Right cardiac atrium (tissue), 5 donors: ENCODE measurements around the gene OTUD6A. TPM values are rescaled to one million over a fixed set of nuclear protein-coding genes. Genes with fewer than 3 reads are reported as not detected.
"Not testable (repeated sequence)": the region's sequence is repeated elsewhere in the genome, so short reads cannot be mapped to it uniquely, and the experiment has no call there.

ENCODE experiments used
- ATAC-seq, 2 donors: fragments of 200-7000 bp; cut with Tn5 transposase; one replicate each; pipeline versions ENCODE4 v1.8.0 to v1.9.1; 2020; ENCODE audit warnings: moderate library complexity in 2 of 2, mild to moderate bottlenecking in 1 of 2
- DNase-seq, 3 donors: peaks; one replicate each; pipeline ENCODE4 v3.0.0-alpha.2; 2020
- H3K27ac ChIP-seq: one replicate; pipeline ENCODE4 v1.5.1; 2013; ENCODE audit warnings: mild to moderate bottlenecking, low read length, control low read depth, moderate library complexity
- H3K27me3 ChIP-seq: one replicate; pipeline ENCODE4 v1.6.1; 2013; ENCODE audit not compliant: control insufficient read depth, insufficient read depth
- H3K4me1 ChIP-seq: one replicate; pipeline ENCODE4 v1.6.1; 2013; ENCODE audit warnings: low read length; ENCODE audit not compliant: control insufficient read depth, insufficient read depth
- H3K4me3 ChIP-seq: one replicate; pipeline ENCODE4 v1.5.1; 2013; ENCODE audit warnings: low read length, control low read depth
- H3K9me3 ChIP-seq: one replicate; pipeline ENCODE4 v1.6.1; 2013; ENCODE audit warnings: low read length; ENCODE audit not compliant: control insufficient read depth
- WGBS: extraction: QIAGEN DNeasy Blood & Tissue Kit; methylation state at CpG from one replicate; pipeline ENCODE4 v1.1.7; 2013; 5-methylcytosine and 5-hydroxymethylcytosine counted together
- intact Hi-C, 4 donors: fragments of 100-400 bp; cut with DNase I; formaldehyde crosslinking; loops; one replicate each; pipeline versions ENCODE4 v1.11.0 to v1.14.0; 2022 to 2023
- microRNA-seq, 2 donors: library from miRNA; unstranded; fragments of <30 nt; microRNA quantifications; one replicate each; pipeline ENCODE4 v1.2.0, GENCODE V29; 2020 to 2021
- polyA plus RNA-seq: library from polyadenylated mRNA; stranded (reverse); fragments of 200-250 nt; gene quantifications from one replicate; pipeline ENCODE4 v1.2.3, GENCODE V29; 2013
- total RNA-seq, 4 donors: library from RNA; stranded (reverse); fragmentation: NEBNext Ultra II Directional; extraction: Animal tissue kit (Norgen Biotek cat#: 25700); gene quantifications; one replicate each; pipeline ENCODE4 v1.2.1, GENCODE V29; 2021
- donor health status: healthy with polysubstance abuse.
- donor health status: DM: no; HTN: yes; CAD: no.
- donor health status: DM: no; HTN: no; CAD: no.
- donor health status: DM: no; HTN: yes; CAD: no; lungs with severe emphysema.
- donor health status: DM: yes; HTN: yes; CAD: no.

OTUD6A gene
- total and polyA plus RNA-seq, 5 donors: not detected

- peak in 1 of 2 donors; percentile 37 for ATAC-seq
- intact Hi-C loops: no loop called here
Observed at GRCh38 chrX:70087857-70088630, 25.8 kb downstream of the OTUD6A start.

DNA sequence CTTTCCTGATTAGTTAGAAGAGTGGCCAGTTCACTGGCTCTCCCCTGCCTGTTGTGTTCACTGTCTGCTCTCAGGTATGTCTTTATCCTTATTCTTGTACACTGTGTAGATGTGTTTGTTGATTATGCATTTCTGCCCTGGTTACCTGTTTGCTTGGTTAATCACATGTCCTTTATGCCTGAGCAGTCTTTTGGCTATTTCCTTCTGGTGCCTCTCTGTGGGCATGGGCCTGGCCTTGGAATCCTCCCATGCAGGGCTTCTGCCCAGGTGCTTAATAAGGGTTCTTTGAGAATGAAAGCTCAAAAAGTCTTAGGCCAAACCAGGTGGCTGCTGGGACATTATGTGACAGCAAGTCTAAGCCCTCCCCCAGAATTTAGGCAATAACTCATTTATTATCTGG lies 26.5 kb downstream of the OTUD6A start:
- DNase-seq (no peak), ATAC-seq (no peak)
- intact Hi-C loops: no loop called here
- Histone ChIP-seq H3K27ac (no peak overlapping the region), H3K27me3 (no peaks in the 10 kb centered on the region), H3K9me3 (no peaks in the 10 kb centered on the region), H3K4me1 (peaks cover 6% of the 10 kb centered on the region), H3K4me3 (no peak overlapping the region)

More at GRCh38 chrX:70087857-70088630, 25.8 kb downstream of the OTUD6A start:
- H3K27me3 ChIP-seq: no peaks in the 10 kb centered on the region
- 27% methylated on average over 11 of the region's 11 CpGs for WGBS
- no peak overlapping the region for H3K4me3 ChIP-seq
- peak overlapping the region; percentile 83 for H3K27ac ChIP-seq
- no peaks in the 10 kb centered on the region for H3K9me3 ChIP-seq
- H3K4me1 ChIP-seq: peaks cover 6% of the 10 kb centered on the region
- no peak for DNase-seq

GRCh38 chrX:70089604-70090297 lies 27.5 kb downstream of the OTUD6A start:
- DNase-seq (no peak), ATAC-seq (no peak)
- H3K27me3 ChIP-seq: no peaks in the 10 kb centered on the region
- H3K27ac ChIP-seq: no peak overlapping the region
- WGBS: 26% methylated on average over 1 of the region's 1 CpG
- intact Hi-C loops: loop anchor here in 2 of 4 donors (10.0 kb wide), 2 partner anchors 555 to 595 kb away; no protein-coding TSS in a partner anchor
- no peak overlapping the region for H3K4me3 ChIP-seq
- peaks cover 6% of the 10 kb centered on the region for H3K4me1 ChIP-seq
- no peaks in the 10 kb centered on the region for H3K9me3 ChIP-seq

GRCh38 chrX:70092247-70092646 lies 30.0 kb downstream of the OTUD6A start:
- Histone ChIP-seq H3K4me1 (peaks cover 6% of the 10 kb centered on the region), H3K27me3 (no peaks in the 10 kb centered on the region), H3K9me3 (no peaks in the 10 kb centered on the region), H3K27ac (no peak overlapping the region), H3K4me3 (no peak overlapping the region)
- DNase-seq (no peak), ATAC-seq (no peak)
- WGBS: 76% methylated on average over 4 of the region's 4 CpGs
- intact Hi-C loops: loop anchor here in 2 of 4 donors (10.0 kb wide), 2 partner anchors 557 to 597 kb away; no protein-coding TSS in a partner anchor

DNA sequence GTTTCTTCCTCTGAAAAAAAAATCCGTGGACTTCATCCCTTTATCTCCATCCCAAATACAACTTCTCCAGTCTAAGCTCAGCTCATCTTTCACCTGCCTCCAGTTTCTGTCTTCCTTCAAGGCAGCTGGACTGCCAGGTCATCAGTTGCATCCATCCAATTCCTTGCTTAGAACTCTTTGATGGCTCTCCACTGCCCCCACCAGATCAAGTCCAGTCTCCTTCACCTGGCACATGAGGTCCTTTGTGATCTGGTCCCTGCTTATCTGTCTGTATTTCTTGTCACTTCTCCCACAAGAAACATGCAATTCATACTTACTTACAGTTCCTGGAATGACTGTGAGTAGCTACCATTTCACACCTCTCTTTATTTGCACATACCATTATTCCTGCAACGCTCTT lies 33.8 kb downstream of the OTUD6A start:
- DNase-seq: no peak
- intact Hi-C loops: loop anchor here (2.0 to 10.0 kb wide), 6 partner anchors 64 to 609 kb away; no protein-coding TSS in a partner anchor
- no peaks in the 10 kb centered on the region for H3K27me3 ChIP-seq
- H3K4me3 ChIP-seq: no peak overlapping the region
- 68% methylated on average over 2 of the region's 2 CpGs for WGBS
- no peaks in the 10 kb centered on the region for H3K9me3 ChIP-seq
- H3K4me1 ChIP-seq: no peaks in the 10 kb centered on the region
- no peak overlapping the region for H3K27ac ChIP-seq
- ATAC-seq: no peak

- 33% methylated on average over 2 of the region's 2 CpGs for WGBS
- intact Hi-C loops: no loop called here
- ATAC-seq: no peak
Observed at GRCh38 chrX:70105229-70105628, 43.0 kb downstream of the OTUD6A start.

GRCh38 chrX:70111436-70112026 lies 49.3 kb downstream of the OTUD6A start:
- intact Hi-C loops, ATAC-seq, H3K4me1 ChIP-seq, H3K4me3 ChIP-seq, DNase-seq, H3K9me3 ChIP-seq, H3K27ac ChIP-seq, H3K27me3 ChIP-seq: not testable (repeated sequence)
- 95% methylated on average over 4 of the region's 4 CpGs for WGBS

More at GRCh38 chrX:70105229-70105628, 43.0 kb downstream of the OTUD6A start:
- Histone ChIP-seq H3K27ac (no peak overlapping the region), H3K9me3 (no peaks in the 10 kb centered on the region), H3K27me3 (no peaks in the 10 kb centered on the region), H3K4me3 (no peak overlapping the region), H3K4me1 (no peaks in the 10 kb centered on the region)
- DNase-seq: no peak

Small RNA genes within 50 kb of the gene (microRNA-seq; reads per million reads assigned to microRNA genes)
- gene MIR676: 45.0 to 63.1 reads per million in 2 donors

Other genes with a start within 250 kb of the OTUD6A start
- not detected for gene AWAT2, start 12.5 kb upstream of the OTUD6A start, total RNA-seq
- gene AWAT2, start 12.5 kb upstream of the OTUD6A start, polyA plus RNA-seq: not detected
- gene IGBP1, start 71.0 kb downstream of the OTUD6A start, total RNA-seq: 10 to 100 TPM; 42.9 to 71.5 (median 53.8) TPM
- gene IGBP1, start 71.0 kb downstream of the OTUD6A start, polyA plus RNA-seq: 45.9 TPM
- not detected for gene DGAT2L6, start 115.0 kb downstream of the OTUD6A start, total RNA-seq
- gene DGAT2L6, start 115.0 kb downstream of the OTUD6A start, polyA plus RNA-seq: not detected
- not detected for gene AWAT1, start 172.2 kb downstream of the OTUD6A start, total RNA-seq
- gene AWAT1, start 172.2 kb downstream of the OTUD6A start, polyA plus RNA-seq: not detected
- not detected for gene P2RY4, start 197.7 kb downstream of the OTUD6A start, total RNA-seq
- gene P2RY4, start 197.7 kb downstream of the OTUD6A start, polyA plus RNA-seq: 0.05 TPM
- gene ARR3, start 205.9 kb downstream of the OTUD6A start, total RNA-seq: not detected
- not detected for gene ARR3, start 205.9 kb downstream of the OTUD6A start, polyA plus RNA-seq
- gene RAB41, start 219.7 kb downstream of the OTUD6A start, total RNA-seq: not detected
- gene RAB41, start 219.7 kb downstream of the OTUD6A start, polyA plus RNA-seq: not detected
- gene PDZD11, start 227.5 kb downstream of the OTUD6A start, total RNA-seq: 10 to 100 TPM; 34.6 to 41.4 (median 40.4) TPM
- 64.4 TPM for gene PDZD11, start 227.5 kb downstream of the OTUD6A start, polyA plus RNA-seq
- under 1 TPM; 0.14 to 0.65 (median 0.44) TPM for gene KIF4A, start 227.6 kb downstream of the OTUD6A start, total RNA-seq
- gene KIF4A, start 227.6 kb downstream of the OTUD6A start, polyA plus RNA-seq: 0.05 TPM